ENCODE data around the gene NID2. TPM values are rescaled to one million over a fixed set of nuclear protein-coding genes. Genes with fewer than 3 reads are reported as not detected.

Gene NID2, protein sequence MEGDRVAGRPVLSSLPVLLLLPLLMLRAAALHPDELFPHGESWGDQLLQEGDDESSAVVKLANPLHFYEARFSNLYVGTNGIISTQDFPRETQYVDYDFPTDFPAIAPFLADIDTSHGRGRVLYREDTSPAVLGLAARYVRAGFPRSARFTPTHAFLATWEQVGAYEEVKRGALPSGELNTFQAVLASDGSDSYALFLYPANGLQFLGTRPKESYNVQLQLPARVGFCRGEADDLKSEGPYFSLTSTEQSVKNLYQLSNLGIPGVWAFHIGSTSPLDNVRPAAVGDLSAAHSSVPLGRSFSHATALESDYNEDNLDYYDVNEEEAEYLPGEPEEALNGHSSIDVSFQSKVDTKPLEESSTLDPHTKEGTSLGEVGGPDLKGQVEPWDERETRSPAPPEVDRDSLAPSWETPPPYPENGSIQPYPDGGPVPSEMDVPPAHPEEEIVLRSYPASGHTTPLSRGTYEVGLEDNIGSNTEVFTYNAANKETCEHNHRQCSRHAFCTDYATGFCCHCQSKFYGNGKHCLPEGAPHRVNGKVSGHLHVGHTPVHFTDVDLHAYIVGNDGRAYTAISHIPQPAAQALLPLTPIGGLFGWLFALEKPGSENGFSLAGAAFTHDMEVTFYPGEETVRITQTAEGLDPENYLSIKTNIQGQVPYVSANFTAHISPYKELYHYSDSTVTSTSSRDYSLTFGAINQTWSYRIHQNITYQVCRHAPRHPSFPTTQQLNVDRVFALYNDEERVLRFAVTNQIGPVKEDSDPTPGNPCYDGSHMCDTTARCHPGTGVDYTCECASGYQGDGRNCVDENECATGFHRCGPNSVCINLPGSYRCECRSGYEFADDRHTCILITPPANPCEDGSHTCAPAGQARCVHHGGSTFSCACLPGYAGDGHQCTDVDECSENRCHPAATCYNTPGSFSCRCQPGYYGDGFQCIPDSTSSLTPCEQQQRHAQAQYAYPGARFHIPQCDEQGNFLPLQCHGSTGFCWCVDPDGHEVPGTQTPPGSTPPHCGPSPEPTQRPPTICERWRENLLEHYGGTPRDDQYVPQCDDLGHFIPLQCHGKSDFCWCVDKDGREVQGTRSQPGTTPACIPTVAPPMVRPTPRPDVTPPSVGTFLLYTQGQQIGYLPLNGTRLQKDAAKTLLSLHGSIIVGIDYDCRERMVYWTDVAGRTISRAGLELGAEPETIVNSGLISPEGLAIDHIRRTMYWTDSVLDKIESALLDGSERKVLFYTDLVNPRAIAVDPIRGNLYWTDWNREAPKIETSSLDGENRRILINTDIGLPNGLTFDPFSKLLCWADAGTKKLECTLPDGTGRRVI (N-terminal part only)
- total RNA-seq, result 10 to 100 TPM in 3 of 4 donors, 1 to 10 TPM in 1; 8.2 to 75.5 (median 17.6) TPM

GRCh38 chr14:52068615-52069306, at the start of gene NID2:
Gene NID2, minus strand, starts transcription at chr14:52069059. Its CDS starts 65 bp downstream, at chr14:52068994.
- TF ChIP-seq, protein P1, sequence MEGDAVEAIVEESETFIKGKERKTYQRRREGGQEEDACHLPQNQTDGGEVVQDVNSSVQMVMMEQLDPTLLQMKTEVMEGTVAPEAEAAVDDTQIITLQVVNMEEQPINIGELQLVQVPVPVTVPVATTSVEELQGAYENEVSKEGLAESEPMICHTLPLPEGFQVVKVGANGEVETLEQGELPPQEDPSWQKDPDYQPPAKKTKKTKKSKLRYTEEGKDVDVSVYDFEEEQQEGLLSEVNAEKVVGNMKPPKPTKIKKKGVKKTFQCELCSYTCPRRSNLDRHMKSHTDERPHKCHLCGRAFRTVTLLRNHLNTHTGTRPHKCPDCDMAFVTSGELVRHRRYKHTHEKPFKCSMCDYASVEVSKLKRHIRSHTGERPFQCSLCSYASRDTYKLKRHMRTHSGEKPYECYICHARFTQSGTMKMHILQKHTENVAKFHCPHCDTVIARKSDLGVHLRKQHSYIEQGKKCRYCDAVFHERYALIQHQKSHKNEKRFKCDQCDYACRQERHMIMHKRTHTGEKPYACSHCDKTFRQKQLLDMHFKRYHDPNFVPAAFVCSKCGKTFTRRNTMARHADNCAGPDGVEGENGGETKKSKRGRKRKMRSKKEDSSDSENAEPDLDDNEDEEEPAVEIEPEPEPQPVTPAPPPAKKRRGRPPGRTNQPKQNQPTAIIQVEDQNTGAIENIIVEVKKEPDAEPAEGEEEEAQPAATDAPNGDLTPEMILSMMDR (IDR thresholded peaks at IDR 0.05; ENCODE audit: low read depth), result no peak

- TF ChIP-seq, protein P1 (IDR thresholded peaks at IDR 0.05; ENCODE audit: low read depth), result no peak
Measured at GRCh38 chr14:52117111-52117832, 48.4 kb upstream of the NID2 start.

GRCh38 chr14:52115286-52115685, 46.4 kb upstream of the NID2 start:
- TF ChIP-seq, protein P1 (IDR thresholded peaks at IDR 0.05; ENCODE audit: low read depth), result no peak

DNA sequence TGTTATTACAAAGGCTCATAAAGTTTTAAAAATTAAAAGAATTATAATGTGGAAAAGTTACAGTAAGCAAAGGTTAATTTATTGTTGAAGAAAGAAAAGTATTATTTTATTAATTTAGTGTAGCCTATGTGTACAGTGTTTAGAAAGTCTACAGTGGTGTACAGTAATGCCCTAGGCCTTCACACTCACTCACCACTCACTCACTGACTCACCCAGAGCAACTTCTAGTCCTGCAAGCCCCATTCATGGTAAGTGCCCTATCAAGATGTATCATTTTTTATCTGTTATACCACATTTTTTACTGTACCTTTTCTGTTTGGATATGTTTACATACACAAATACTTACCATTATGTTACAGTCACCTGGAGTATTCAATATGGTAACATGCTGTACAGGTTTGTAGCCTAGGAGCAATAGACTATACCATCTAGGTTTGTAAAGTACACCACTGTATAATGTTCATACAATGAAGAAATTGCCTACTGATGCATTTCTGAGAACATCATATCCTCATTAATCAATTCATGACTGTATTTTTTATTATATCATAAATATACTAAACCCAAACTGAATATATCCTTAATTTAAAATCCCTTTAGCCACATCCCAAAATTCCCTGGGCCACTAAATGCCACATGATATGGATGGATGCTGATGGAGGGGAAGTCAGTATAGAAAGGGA, 43.6 kb upstream of the NID2 start:
- TF ChIP-seq, protein P1 (IDR thresholded peaks at IDR 0.05; ENCODE audit: low read depth), result no peak

GRCh38 chr14:52111583-52111982, 42.7 kb upstream of the NID2 start:
- TF ChIP-seq, protein P1 (IDR thresholded peaks at IDR 0.05; ENCODE audit: low read depth), result no peak

All from subcutaneous adipose tissue (tissue), 4 donors.